Gastrocnemius medialis (tissue), 4 donors: Measurements from ENCODE around the gene CRNKL1. TPM values are rescaled to one million over a fixed set of nuclear protein-coding genes. Genes with fewer than 3 reads are reported as not detected.
A peak's percentile ranks its signal among the peaks of the same experiment; 100 is the strongest.

Experiments
- ATAC-seq, 2 donors: fragments of 150-250 bp; one replicate each; pipeline ENCODE4 v1.9.1; 2016
- DNase-seq, 2 donors: peaks; one replicate each; pipeline ENCODE4 v3.0.0-alpha.2; 2019
- H3K27ac ChIP-seq, 4 donors: fragments of 200-600 bp; sonication (generic); 1 replicate in 1 of 4; 2 replicates in 3 of 4; pipeline ENCODE4 v1.5.1; 2016 to 2018; ENCODE audit warnings: mild to moderate bottlenecking in 2 of 4, moderate library complexity in 1 of 4
- H3K27me3 ChIP-seq, 3 donors: fragments of 200-600 bp; sonication (generic) in 2 of 3; 1 replicate in 1 of 3; 2 replicates in 2 of 3; pipeline versions ENCODE4 v1.5.1 to v1.6.0; 2016 to 2019; ENCODE audit warnings: mild to moderate bottlenecking in 1 of 3, moderate library complexity in 1 of 3
- H3K36me3 ChIP-seq, 2 donors: fragments of 200-600 bp; sonication (generic) in 1 of 2; one replicate each; pipeline ENCODE4 v1.5.1; 2017 to 2018
- H3K4me1 ChIP-seq, 2 donors: fragments of 200-600 bp; sonication (generic) in 1 of 2; one replicate each; pipeline ENCODE4 v1.5.1; 2016 to 2017; ENCODE audit warnings: mild to moderate bottlenecking in 2 of 2
- H3K4me3 ChIP-seq, 4 donors: fragments of 200-600 bp; sonication (generic) in 3 of 4; 1 replicate in 1 of 4; 2 replicates in 3 of 4; pipeline ENCODE4 v1.5.1; 2016 to 2019; ENCODE audit warnings: mild to moderate bottlenecking in 2 of 4
- H3K9me3 ChIP-seq, 3 donors: fragments of 200-600 bp; sonication (generic) in 2 of 3; 1 replicate in 1 of 3; 2 replicates in 2 of 3; pipeline ENCODE4 v1.5.1; 2016 to 2019
- CTCF ChIP-seq, 5 experiments: fragments of 450-650 bp in 3 of 5; fragments of 200-600 bp in 2 of 5; sonication (generic) in 2 of 5; IDR thresholded peaks in 4 of 5; conservative IDR thresholded peaks in 1 of 5; 1 replicate in 4 of 5; 2 replicates in 1 of 5; pipeline ENCODE4 v1.5.1; 2016 to 2019; ENCODE audit warnings: antibody characterized with exemption in 5 of 5, mild to moderate bottlenecking in 3 of 5, moderate library complexity in 3 of 5
- POLR2A ChIP-seq, 2 donors: fragments of 450-650 bp; IDR thresholded peaks; one replicate each; pipeline ENCODE4 v1.6.1; 2017; ENCODE audit warnings: antibody characterized with exemption in 2 of 2, mild to moderate bottlenecking in 2 of 2, moderate library complexity in 2 of 2
- in situ Hi-C, 4 donors: fragments of 200-750 bp; cut with MboI; loops; one replicate each; pipeline versions ENCODE4 v1.15.0 to v1.8.0; 2017; ENCODE audit warnings: low sequenced_read_pairs in 4 of 4
- intact Hi-C: fragments of 100-400 bp; cut with DNase I; formaldehyde crosslinking; loops from one replicate; pipeline ENCODE4 v1.15.1; 2023; ENCODE audit warnings: low total_unique reads
- total RNA-seq, 4 donors: library from RNA; depleted of rRNA; stranded (reverse); fragments of >200 nt; gene quantifications; one replicate each; pipeline versions ENCODE4 v1.1.0 to v1.2.3, GENCODE V29; 2016

CRNKL1 gene
- total RNA-seq = 10 to 100 TPM; 32.2 to 45.3 (median 39.2) TPM

- intact Hi-C loops = loop anchor here (1.0 to 5.0 kb wide), 2 partner anchors 35 to 1250 kb away; partner anchors contain the start of genes NAA20 and XRN2
- ATAC-seq (peak; percentile 97), DNase-seq (peak; percentile 94 to 95)
- TF ChIP-seq CTCF (IDR thresholded peaks at IDR 0.05 in 4 of 5, conservative IDR thresholded peaks at IDR 0.05 in 1 of 5) (peak in 2 of 5 experiments; percentile 3 to 29), POLR2A (IDR thresholded peaks at IDR 0.05) (peak; percentile 36)
- Histone ChIP-seq H3K9me3 (no peaks in the 10 kb centered on the region), H3K36me3 (peaks cover 0 to 35% of the 10 kb centered on the region in 2 donors), H3K4me3 (peak within 1 kb of the TSS; percentile 79 to 97 (median 95)), H3K27me3 (no peaks in the 10 kb centered on the region), H3K4me1 (peaks cover 15 to 18% of the 10 kb centered on the region in 2 donors), H3K27ac (peak within 1 kb of the TSS; percentile 84 to 95 (median 86))
- in situ Hi-C loops = no loop called here
Observed at GRCh38 chr20:20052074-20052970, at the start of gene CRNKL1, which contains the start of gene CFAP61. TSS of gene CRNKL1 (minus strand) at chr20:20052466. CDS start at chr20:20052342, 124 bp downstream. TSS of gene CFAP61 (plus strand) at chr20:20052532. CDS start at chr20:20056654, 4,122 bp downstream.

GRCh38 chr20:20100881-20101280, 48.6 kb upstream of the CRNKL1 start:
- peaks cover 0 to 19% of the 10 kb centered on the region in 2 donors for H3K36me3 ChIP-seq
- no peak for TF ChIP-seq POLR2A (IDR thresholded peaks at IDR 0.05)
- TF ChIP-seq CTCF (IDR thresholded peaks at IDR 0.05 in 4 of 5, conservative IDR thresholded peaks at IDR 0.05 in 1 of 5) = no peak
- H3K27ac ChIP-seq = peak overlapping the region in 2 of 4 donors; percentile 17 to 86
- peaks cover 20 to 22% of the 10 kb centered on the region in 2 donors for H3K4me1 ChIP-seq
- intact Hi-C loops = no loop called here
- no peaks in the 10 kb centered on the region for H3K27me3 ChIP-seq
- ATAC-seq (no peak), DNase-seq (no peak)
- in situ Hi-C loops = no loop called here
- H3K4me3 ChIP-seq = no peak overlapping the region
- no peaks in the 10 kb centered on the region for H3K9me3 ChIP-seq

GRCh38 chr20:20096421-20096820, 44.2 kb upstream of the CRNKL1 start:
- ATAC-seq = peak; percentile 31 to 49
- H3K9me3 ChIP-seq = no peaks in the 10 kb centered on the region
- in situ Hi-C loops = loop anchor here in 2 of 4 donors (25.0 kb wide), 2 partner anchors 141 to 491 kb away; no protein-coding TSS in a partner anchor
- H3K36me3 ChIP-seq = peaks cover 0 to 43% of the 10 kb centered on the region in 2 donors
- peak overlapping the region in 3 of 4 donors; percentile 17 to 56 (median 40) for H3K27ac ChIP-seq
- TF ChIP-seq POLR2A (IDR thresholded peaks at IDR 0.05) = no peak
- TF ChIP-seq CTCF (IDR thresholded peaks at IDR 0.05 in 4 of 5, conservative IDR thresholded peaks at IDR 0.05 in 1 of 5) = no peak
- no peaks in the 10 kb centered on the region for H3K27me3 ChIP-seq
- DNase-seq = no peak
- H3K4me1 ChIP-seq = peaks cover 0 to 8% of the 10 kb centered on the region in 2 donors
- intact Hi-C loops = no loop called here
- no peak overlapping the region for H3K4me3 ChIP-seq

- no peaks in the 10 kb centered on the region for H3K27me3 ChIP-seq
- H3K36me3 ChIP-seq = peaks cover 0 to 48% of the 10 kb centered on the region in 2 donors
- H3K4me1 ChIP-seq = peaks cover 6 to 17% of the 10 kb centered on the region in 2 donors
- DNase-seq (no peak), ATAC-seq (peak; percentile 18 to 23)
- no peaks in the 10 kb centered on the region for H3K9me3 ChIP-seq
- peak overlapping the region; percentile 17 to 57 (median 48) for H3K27ac ChIP-seq
- TF ChIP-seq POLR2A (IDR thresholded peaks at IDR 0.05) = no peak
- no peak for TF ChIP-seq CTCF (IDR thresholded peaks at IDR 0.05 in 4 of 5, conservative IDR thresholded peaks at IDR 0.05 in 1 of 5)
- in situ Hi-C loops = loop anchor here in 2 of 4 donors (25.0 kb wide), 2 partner anchors 142 to 492 kb away; no protein-coding TSS in a partner anchor
- intact Hi-C loops = no loop called here
- H3K4me3 ChIP-seq = no peak overlapping the region
Observed at GRCh38 chr20:20095114-20095872, 43.0 kb upstream of the CRNKL1 start.
